Measurements from ENCODE around the gene STRN4.

GRCh38 chr19:46723023-46723461 lies 23.2 kb downstream of the STRN4 start:
- TF ChIP-seq GATA3 (IDR thresholded peaks at IDR 0.05; ENCODE audit: low read depth, low read length) (no peak), GATA2 (IDR thresholded peaks at IDR 0.05; ENCODE audit: low read depth, low read length) (no peak)

Data from SH-SY5Y (cell line).